ENCODE measurements around the gene GNL3L. TPM values are rescaled to one million over a fixed set of nuclear protein-coding genes. Genes with fewer than 3 reads are reported as not detected.
"Not testable (repeated sequence)": the region's sequence is repeated elsewhere in the genome, so short reads cannot be mapped to it uniquely, and the experiment has no call there.

The GNL3L gene
- total RNA-seq, 4 donors from 2014 or later: 31.0 to 47.2 (median 38.2) TPM

DNA sequence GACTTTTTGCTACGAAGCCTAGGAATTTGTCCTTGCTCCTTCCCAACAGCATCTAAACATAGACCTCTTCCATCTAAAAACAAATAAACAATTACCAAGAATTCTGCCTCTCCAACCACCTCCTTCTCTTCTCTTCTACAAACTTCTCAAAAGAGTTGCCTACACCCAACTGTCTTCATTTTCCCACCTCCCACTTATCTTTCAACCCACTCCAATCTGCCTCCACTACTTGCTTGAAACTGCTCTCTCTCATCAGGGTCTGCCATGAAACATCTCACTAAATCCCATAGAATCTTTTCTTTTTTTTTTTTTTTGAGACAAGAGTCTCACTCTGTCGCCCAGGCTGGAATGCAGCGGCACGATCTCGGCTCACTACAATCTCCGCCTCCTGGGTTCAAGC lies 33.1 kb upstream of the GNL3L start:
- no peak overlapping the region for H3K4me3 ChIP-seq
- H3K36me3 ChIP-seq: no peaks in the 10 kb centered on the region
- no peaks in the 10 kb centered on the region for H3K4me1 ChIP-seq
- H3K27ac ChIP-seq: no peak overlapping the region
- no peaks in the 10 kb centered on the region for H3K27me3 ChIP-seq
- TF ChIP-seq, protein P1, sequence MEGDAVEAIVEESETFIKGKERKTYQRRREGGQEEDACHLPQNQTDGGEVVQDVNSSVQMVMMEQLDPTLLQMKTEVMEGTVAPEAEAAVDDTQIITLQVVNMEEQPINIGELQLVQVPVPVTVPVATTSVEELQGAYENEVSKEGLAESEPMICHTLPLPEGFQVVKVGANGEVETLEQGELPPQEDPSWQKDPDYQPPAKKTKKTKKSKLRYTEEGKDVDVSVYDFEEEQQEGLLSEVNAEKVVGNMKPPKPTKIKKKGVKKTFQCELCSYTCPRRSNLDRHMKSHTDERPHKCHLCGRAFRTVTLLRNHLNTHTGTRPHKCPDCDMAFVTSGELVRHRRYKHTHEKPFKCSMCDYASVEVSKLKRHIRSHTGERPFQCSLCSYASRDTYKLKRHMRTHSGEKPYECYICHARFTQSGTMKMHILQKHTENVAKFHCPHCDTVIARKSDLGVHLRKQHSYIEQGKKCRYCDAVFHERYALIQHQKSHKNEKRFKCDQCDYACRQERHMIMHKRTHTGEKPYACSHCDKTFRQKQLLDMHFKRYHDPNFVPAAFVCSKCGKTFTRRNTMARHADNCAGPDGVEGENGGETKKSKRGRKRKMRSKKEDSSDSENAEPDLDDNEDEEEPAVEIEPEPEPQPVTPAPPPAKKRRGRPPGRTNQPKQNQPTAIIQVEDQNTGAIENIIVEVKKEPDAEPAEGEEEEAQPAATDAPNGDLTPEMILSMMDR (IDR thresholded peaks at IDR 0.05): no peak
- TF ChIP-seq POLR2A (IDR thresholded peaks at IDR 0.05): no peak
- no peaks in the 10 kb centered on the region for H3K9me3 ChIP-seq
- no peak for DNase-seq

DNA sequence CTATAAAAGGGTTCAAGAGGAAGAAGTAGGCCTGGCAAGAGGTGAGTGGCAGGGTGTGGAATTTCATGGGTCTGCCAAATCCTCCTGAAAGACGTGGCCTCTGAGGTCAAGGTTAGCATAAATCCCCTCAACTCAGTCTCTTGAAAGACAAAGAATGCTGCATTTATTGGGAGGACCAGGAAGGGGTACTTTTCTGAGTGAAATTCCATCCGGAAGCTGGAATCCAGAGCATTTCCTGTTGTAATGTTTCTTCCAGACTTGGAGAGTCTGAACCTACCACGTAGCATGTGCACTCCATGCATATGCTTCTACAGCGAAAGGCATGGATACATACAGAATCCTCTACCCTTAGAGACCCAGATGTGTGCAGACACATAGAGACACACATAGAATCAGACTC lies 20.6 kb upstream of the GNL3L start:
- Histone ChIP-seq H3K9me3 (no peaks in the 10 kb centered on the region), H3K27ac (no peak overlapping the region), H3K4me1 (no peaks in the 10 kb centered on the region), H3K4me3 (no peak overlapping the region), H3K27me3 (no peaks in the 10 kb centered on the region), H3K36me3 (no peaks in the 10 kb centered on the region)
- TF ChIP-seq POLR2A (IDR thresholded peaks at IDR 0.05): no peak
- TF ChIP-seq, protein P1 (IDR thresholded peaks at IDR 0.05): no peak
- no peak for DNase-seq

DNA sequence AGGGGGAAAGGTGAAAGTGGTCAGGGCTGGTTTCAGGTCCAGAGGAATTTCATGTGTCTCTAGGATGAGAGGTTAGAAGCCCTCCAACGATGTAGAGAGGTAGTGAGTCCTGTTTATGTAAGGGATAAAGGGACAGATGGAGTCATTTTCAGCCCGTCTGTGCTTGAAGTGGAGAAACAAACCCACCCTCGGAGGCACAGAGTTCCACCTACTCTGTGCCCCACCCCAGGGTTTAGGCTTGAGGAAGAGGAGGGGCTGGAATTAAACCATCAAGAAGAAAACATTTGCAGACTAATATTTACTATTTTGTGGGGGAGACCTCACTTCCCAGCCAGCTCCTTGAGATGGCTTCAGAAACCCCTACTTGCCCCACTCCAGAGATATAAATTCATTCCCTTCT lies 868 bp upstream of the GNL3L start:
- H3K4me3 ChIP-seq: peak overlapping the region in 3 of 4 donors; percentile 56 to 83 (median 74)
- H3K27me3 ChIP-seq: no peaks in the 10 kb centered on the region
- H3K27ac ChIP-seq: peak overlapping the region; percentile 81 to 88 (median 84)
- TF ChIP-seq POLR2A (IDR thresholded peaks at IDR 0.05): no peak
- TF ChIP-seq, protein P1 (IDR thresholded peaks at IDR 0.05): no peak
- H3K4me1 ChIP-seq: peaks cover 0 to 10% (median 3%) of the 10 kb centered on the region in 4 donors
- no peaks in the 10 kb centered on the region for H3K9me3 ChIP-seq
- no peaks in the 10 kb centered on the region for H3K36me3 ChIP-seq
- DNase-seq: no peak

DNA sequence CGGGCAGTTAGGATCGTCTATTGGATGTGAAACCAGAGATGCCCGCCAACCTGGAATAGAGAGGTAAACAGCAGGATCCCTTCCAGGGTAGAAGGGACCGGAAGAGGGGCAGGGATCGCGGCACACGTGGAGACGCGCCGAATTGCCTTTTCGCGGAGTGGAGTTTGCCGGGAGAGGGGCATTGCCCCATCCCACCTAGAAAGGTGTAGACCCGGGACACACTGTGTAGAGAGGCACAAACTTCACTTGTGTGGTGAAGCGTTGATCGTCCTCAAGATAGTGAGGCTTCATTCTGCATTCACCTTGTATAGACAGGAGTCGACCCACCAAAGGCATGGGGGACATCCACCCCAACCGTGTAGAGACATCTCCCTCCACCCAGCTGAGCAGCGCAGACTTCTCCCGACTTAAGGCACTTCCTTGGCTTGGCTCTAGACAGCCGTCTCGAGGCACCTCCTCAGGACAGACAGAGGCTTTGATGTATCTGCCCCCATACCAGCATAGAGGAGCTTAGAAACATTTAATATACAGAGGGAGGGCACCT lies 410 bp downstream of the GNL3L start:
- H3K36me3 ChIP-seq: no peaks in the 10 kb centered on the region
- H3K4me3 ChIP-seq: peak overlapping the region; percentile 56 to 83 (median 68)
- no peak for TF ChIP-seq POLR2A (IDR thresholded peaks at IDR 0.05)
- TF ChIP-seq, protein P1 (IDR thresholded peaks at IDR 0.05): no peak
- DNase-seq: no peak
- no peaks in the 10 kb centered on the region for H3K27me3 ChIP-seq
- H3K9me3 ChIP-seq: no peaks in the 10 kb centered on the region
- H3K27ac ChIP-seq: peak overlapping the region; percentile 81 to 88 (median 84)
- peaks cover 0 to 10% (median 3%) of the 10 kb centered on the region in 4 donors for H3K4me1 ChIP-seq

DNA sequence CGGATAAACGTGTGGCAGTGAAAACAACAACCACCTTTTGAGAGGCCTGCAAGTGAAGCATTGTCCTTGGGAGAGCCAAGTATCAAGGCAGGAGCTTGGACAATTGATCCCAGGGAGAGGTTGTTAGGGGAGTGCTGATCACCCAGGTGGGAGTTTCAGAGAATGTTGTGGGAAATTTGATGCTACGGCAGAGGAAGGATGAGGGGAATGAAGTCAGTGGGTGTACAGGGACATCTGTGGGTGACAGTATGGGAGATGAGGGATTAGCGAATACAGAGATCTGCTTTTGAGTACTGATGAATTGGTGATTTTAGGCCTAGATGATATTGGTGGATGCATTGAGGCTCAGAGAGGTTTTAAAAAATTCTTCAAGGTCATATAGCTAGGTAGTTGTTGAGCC lies 4.3 kb downstream of the GNL3L start:
- no peak for DNase-seq
- no peak overlapping the region for H3K27ac ChIP-seq
- no peaks in the 10 kb centered on the region for H3K27me3 ChIP-seq
- H3K4me1 ChIP-seq: peaks cover 0 to 10% (median 3%) of the 10 kb centered on the region in 4 donors
- H3K4me3 ChIP-seq: no peak overlapping the region
- H3K9me3 ChIP-seq: no peaks in the 10 kb centered on the region
- TF ChIP-seq, protein P1 (IDR thresholded peaks at IDR 0.05): no peak
- no peak for TF ChIP-seq POLR2A (IDR thresholded peaks at IDR 0.05)
- H3K36me3 ChIP-seq: peaks cover 0 to 17% (median 0%) of the 10 kb centered on the region in 3 donors

DNA sequence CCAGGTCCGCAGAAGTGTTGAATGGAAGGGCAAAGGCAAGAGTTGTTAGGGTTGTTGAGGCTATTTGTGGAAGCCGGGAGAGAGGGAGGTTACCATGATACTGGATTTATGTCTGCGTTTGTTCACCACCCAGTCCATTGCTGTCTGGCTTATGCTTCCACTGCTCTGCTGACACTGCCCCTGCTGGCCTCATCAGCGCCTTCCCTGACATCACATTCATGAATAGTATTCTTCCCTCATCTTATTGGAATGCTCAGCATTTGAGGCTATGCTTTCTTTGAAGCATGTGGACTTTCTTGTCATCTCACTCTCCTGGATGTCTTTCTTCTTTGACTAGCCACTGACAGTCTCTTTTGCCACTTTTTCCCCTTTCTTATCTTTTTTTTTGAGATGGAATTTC lies 10.3 kb downstream of the GNL3L start:
- H3K27ac ChIP-seq: no peak overlapping the region
- no peaks in the 10 kb centered on the region for H3K4me1 ChIP-seq
- no peaks in the 10 kb centered on the region for H3K27me3 ChIP-seq
- no peaks in the 10 kb centered on the region for H3K9me3 ChIP-seq
- H3K36me3 ChIP-seq: peaks cover 0 to 53% (median 0%) of the 10 kb centered on the region in 3 donors
- no peak for DNase-seq
- H3K4me3 ChIP-seq: no peak overlapping the region
- TF ChIP-seq, protein P1 (IDR thresholded peaks at IDR 0.05): no peak
- TF ChIP-seq POLR2A (IDR thresholded peaks at IDR 0.05): no peak

DNA sequence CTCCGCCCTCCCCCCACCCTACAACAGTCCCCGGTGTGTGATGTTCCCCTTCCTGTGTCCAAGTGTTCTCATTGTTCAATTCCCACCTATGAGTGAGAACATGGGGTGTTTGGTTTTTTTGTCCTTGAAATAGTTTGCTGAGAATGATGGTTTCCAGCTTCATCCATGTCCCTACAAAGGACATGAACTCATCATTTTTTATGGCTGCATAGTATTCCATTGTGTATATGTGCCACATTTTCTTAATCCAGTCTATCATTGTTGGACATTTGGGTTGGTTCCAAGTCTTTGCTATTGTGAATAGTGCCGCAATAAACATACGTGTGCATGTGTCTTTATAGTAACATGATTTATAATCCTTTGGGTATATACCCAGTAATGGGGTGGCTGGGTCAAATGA lies 12.2 kb downstream of the GNL3L start:
- H3K27ac ChIP-seq, DNase-seq, H3K9me3 ChIP-seq, H3K27me3 ChIP-seq, H3K4me1 ChIP-seq, H3K4me3 ChIP-seq: not testable (repeated sequence)
- peaks cover 0 to 68% (median 0%) of the 10 kb centered on the region in 3 donors for H3K36me3 ChIP-seq
